IMR-90 (cell line): Measurements from ENCODE around the gene ELL. TPM values are rescaled to one million over a fixed set of nuclear protein-coding genes. Genes with fewer than 3 reads are reported as not detected.

Source experiments
- ATAC-seq: fragments of 200-7000 bp; cut with Tn5 transposase; 2 replicates; pipeline ENCODE4 v1.9.1; 2020; ENCODE audit warnings: low read depth, mild to moderate bottlenecking, moderate library complexity
- BruUV-seq: library from RNA; stranded (reverse); fragments of 400-500 nt; replicated peaks from 2 replicates; lab custom pipeline; 2021; lab: Mats Ljungman, UMichigan
- CTCF ChIA-PET: fragments of 300-600 bp; formaldehyde crosslinking; extraction: SDS; loops from one replicate; lab custom pipeline; 2021; ENCODE audit warnings: antibody characterized with exemption; lab: Yijun Ruan, JAX
- POLR2A ChIA-PET: fragments of 300-600 bp; sonication (Branson Sonifier 250); formaldehyde crosslinking; loops from one replicate; lab custom pipeline; 2022; ENCODE audit warnings: antibody characterized with exemption; ENCODE audit not compliant: unreplicated experiment; lab: Charles Lee
- DNase-seq: peaks from one replicate; pipeline ENCODE4 v3.0.0; 2013
- H2AFZ ChIP-seq: replicated peaks from 2 replicates; pipeline ENCODE3; 2013; ENCODE audit warnings: low read length, mild to moderate bottlenecking; ENCODE audit not compliant: poor library complexity
- H2AK5ac ChIP-seq: 2 replicates; pipeline ENCODE4 v1.6.1; 2013; ENCODE audit warnings: low read depth, low read length, inconsistent platforms
- H2AK9ac ChIP-seq: replicated peaks from 2 replicates; pipeline ENCODE3; 2013; ENCODE audit warnings: mild to moderate bottlenecking, low read depth, low read length, moderate library complexity; ENCODE audit not compliant: poor library complexity
- H2BK120ac ChIP-seq: 2 replicates; pipeline ENCODE4 v1.6.1; 2013; ENCODE audit warnings: low read depth, low read length, inconsistent platforms
- H2BK15ac ChIP-seq: 3 replicates; pipeline ENCODE4 v1.6.1; 2013; ENCODE audit warnings: low read depth, low read length, inconsistent platforms
- H2BK20ac ChIP-seq: 2 replicates; pipeline ENCODE4 v1.6.1; 2013; ENCODE audit warnings: low read depth, mild to moderate bottlenecking, inconsistent platforms, low read length, moderate library complexity
- H2BK5ac ChIP-seq: 2 replicates; pipeline ENCODE4 v1.6.1; 2013; ENCODE audit warnings: mild to moderate bottlenecking, low read depth, low read length, inconsistent platforms; ENCODE audit not compliant: poor library complexity, severe bottlenecking
- H3K14ac ChIP-seq: replicated peaks from 2 replicates; pipeline ENCODE4 v1.6.1; 2013; ENCODE audit warnings: low read depth, low read length, inconsistent platforms
- H3K18ac ChIP-seq: 2 replicates; pipeline ENCODE4 v1.6.1; 2013; ENCODE audit warnings: low read depth, low read length, control low read depth
- H3K23ac ChIP-seq: 2 replicates; pipeline ENCODE4 v1.6.1; 2013; ENCODE audit warnings: low read depth, low read length, inconsistent platforms
- H3K27ac ChIP-seq: 2 replicates; pipeline ENCODE4 v1.5.1; 2013; ENCODE audit warnings: mild to moderate bottlenecking, control low read depth, low read length; ENCODE audit not compliant: insufficient read depth
- H3K27me3 ChIP-seq: 2 replicates; pipeline ENCODE4 v1.6.1; 2013; ENCODE audit warnings: low read length; ENCODE audit not compliant: control insufficient read depth, insufficient read depth
- H3K36me3 ChIP-seq: 2 replicates; pipeline ENCODE4 v1.6.1; 2013; ENCODE audit warnings: low read length, mixed read lengths; ENCODE audit not compliant: control insufficient read depth, insufficient read depth
- H3K4ac ChIP-seq: 2 replicates; pipeline ENCODE4 v1.6.1; 2013; ENCODE audit warnings: low read depth, low read length, inconsistent platforms
- H3K4me1 ChIP-seq: 2 replicates; pipeline ENCODE4 v1.6.1; 2013; ENCODE audit warnings: low read length, mixed read lengths; ENCODE audit not compliant: control insufficient read depth, insufficient read depth
- H3K4me2 ChIP-seq: 2 replicates; pipeline ENCODE4 v1.6.1; 2013; ENCODE audit warnings: low read depth, mild to moderate bottlenecking, control low read depth, low read length, moderate library complexity
- H3K4me3 ChIP-seq: 2 replicates; pipeline ENCODE4 v1.5.1; 2013; ENCODE audit warnings: low read depth, mild to moderate bottlenecking, control low read depth, low read length, moderate library complexity; ENCODE audit not compliant: insufficient read depth
- H3K56ac ChIP-seq: 2 replicates; pipeline ENCODE4 v1.6.1; 2013; ENCODE audit warnings: low read length, inconsistent platforms; ENCODE audit not compliant: insufficient read depth; ENCODE audit errors: extremely low read depth
- H3K79me1 ChIP-seq, 2 experiments: 2 replicates each; pipeline ENCODE4 v1.6.1; 2013; ENCODE audit warnings: low read length in 2 of 2, inconsistent platforms in 1 of 2, low read depth in 1 of 2
- H3K9ac ChIP-seq: 2 replicates; pipeline ENCODE4 v1.6.1; 2013; ENCODE audit warnings: low read depth, low read length, control low read depth
- H3K9me1 ChIP-seq: 2 replicates; pipeline ENCODE4 v1.6.1; 2013; ENCODE audit warnings: low read length, inconsistent platforms; ENCODE audit not compliant: insufficient read depth
- H3K9me3 ChIP-seq: 2 replicates; pipeline ENCODE4 v1.6.1; 2013; ENCODE audit warnings: low read length; ENCODE audit not compliant: control insufficient read depth, insufficient read depth
- H4K20me1 ChIP-seq: 2 replicates; pipeline ENCODE4 v1.6.1; 2013; ENCODE audit warnings: low read length, inconsistent platforms; ENCODE audit not compliant: insufficient read depth
- H4K5ac ChIP-seq: 2 replicates; pipeline ENCODE4 v1.6.1; 2013; ENCODE audit warnings: mild to moderate bottlenecking, low read depth, low read length, control low read depth
- H4K8ac ChIP-seq, 2 experiments: 2 replicates each; pipeline ENCODE4 v1.6.1; 2013; ENCODE audit warnings: low read depth in 2 of 2, low read length in 2 of 2, control low read depth in 1 of 2, inconsistent platforms in 1 of 2
- H4K91ac ChIP-seq: 2 replicates; pipeline ENCODE4 v1.6.1; 2013; ENCODE audit warnings: low read depth, low read length, inconsistent platforms; ENCODE audit not compliant: insufficient read depth
- BHLHE40 ChIP-seq: fragments of 150-350 bp; IDR thresholded peaks from 2 replicates; pipeline ENCODE4 v1.6.1; 2016; ENCODE audit warnings: mild to moderate bottlenecking, low read depth, low read length
- CEBPB ChIP-seq: IDR thresholded peaks from 2 replicates; pipeline ENCODE4 v1.6.1; 2012; ENCODE audit warnings: low read depth, low read length, improper control_type of control experiment
- CHD1 ChIP-seq: IDR thresholded peaks from 2 replicates; pipeline ENCODE4 v1.6.1; 2012; ENCODE audit warnings: low read depth, low read length, improper control_type of control experiment
- CTCF ChIP-seq: conservative IDR thresholded peaks from 2 replicates; pipeline ENCODE4 v1.5.1; 2012; ENCODE audit warnings: mild to moderate bottlenecking, low read depth, low read length, improper control_type of control experiment
- ELK1 ChIP-seq: fragments of 150-350 bp; IDR thresholded peaks from 2 replicates; pipeline ENCODE4 v1.6.1; 2016; ENCODE audit warnings: low read depth, mild to moderate bottlenecking, low read length, moderate library complexity, borderline replicate concordance
- FOS ChIP-seq: fragments of 150-350 bp; IDR thresholded peaks from 2 replicates; pipeline ENCODE4 v1.6.1; 2016; ENCODE audit warnings: low read depth, low read length
- MAFK ChIP-seq: IDR thresholded peaks from 2 replicates; pipeline ENCODE4 v1.6.1; 2012; ENCODE audit warnings: low read depth, low read length, improper control_type of control experiment
- MAZ ChIP-seq: IDR thresholded peaks from 2 replicates; pipeline ENCODE4 v1.6.1; 2012; ENCODE audit warnings: low read depth, mild to moderate bottlenecking, low read length, improper control_type of control experiment, moderate library complexity, borderline replicate concordance
- MXI1 ChIP-seq: IDR thresholded peaks from 2 replicates; pipeline ENCODE4 v1.6.1; 2012; ENCODE audit warnings: low read depth, mild to moderate bottlenecking, low read length, moderate library complexity, borderline replicate concordance
- NFE2L2 ChIP-seq: fragments of 150-350 bp; IDR thresholded peaks from 2 replicates; pipeline ENCODE4 v1.6.1; 2016; ENCODE audit warnings: low read depth, mild to moderate bottlenecking, low read length
- POLR2A ChIP-seq: IDR thresholded peaks from 2 replicates; pipeline ENCODE4 v1.6.1; 2012; ENCODE audit warnings: mild to moderate bottlenecking, low read depth, low read length
- RAD21 ChIP-seq: IDR thresholded peaks from 2 replicates; pipeline ENCODE4 v1.6.1; 2012; ENCODE audit warnings: low read length, improper control_type of control experiment
- RCOR1 ChIP-seq: IDR thresholded peaks from 2 replicates; pipeline ENCODE4 v1.6.1; 2012; ENCODE audit warnings: mild to moderate bottlenecking, low read length, improper control_type of control experiment; ENCODE audit not compliant: insufficient replicate concordance
- RFX5 ChIP-seq: IDR thresholded peaks from 2 replicates; pipeline ENCODE4 v1.8.0; 2012; ENCODE audit warnings: low read depth, mild to moderate bottlenecking, low read length, moderate library complexity
- SMC3 ChIP-seq: fragments of 150-350 bp; IDR thresholded peaks from 2 replicates; pipeline ENCODE4 v1.6.1; 2016; ENCODE audit warnings: low read depth, mild to moderate bottlenecking, antibody characterized with exemption, low read length, moderate library complexity
- WGBS, 2 experiments: methylation state at CpG; one replicate each; pipeline versions ENCODE4 v1.1.5 to v1.1.7; 2013; ENCODE audit warnings: missing lambda C conversion rate in 2 of 2; ENCODE audit not compliant: insufficient read length in 1 of 2; ENCODE audit errors: extremely low coverage in 2 of 2; 5-methylcytosine and 5-hydroxymethylcytosine counted together
- dilution Hi-C: fragments of 300-500 bp; cut with HindIII; formaldehyde crosslinking; loops from one replicate; pipeline ENCODE4 v1.14.3; 2018; ENCODE audit warnings: low sequenced_read_pairs; ENCODE audit not compliant: unreplicated experiment
- in situ Hi-C: fragments of 300-500 bp; cut with MboI; formaldehyde crosslinking; loops from 3 replicates; pipeline ENCODE4 v1.14.3; 2019; ENCODE audit warnings: low sequenced_read_pairs, inconsistent platforms, mixed read lengths
- intact Hi-C: fragments of 100-400 bp; cut with micrococcal nuclease; formaldehyde crosslinking; loops from 2 replicates; pipeline ENCODE4 v1.10.0; 2022
- polyA plus RNA-seq, 3 experiments: library from polyadenylated mRNA; depleted of rRNA; stranded (reverse); fragments of >200 nt; gene quantifications; 2 replicates each; pipeline ENCODE4 v1.2.3, GENCODE V29; 2012; ENCODE audit warnings: low replicate concordance in 1 of 3
- total RNA-seq: library from RNA; depleted of rRNA; stranded (reverse); fragments of >200 nt; gene quantifications from 2 replicates; pipeline ENCODE4 v1.2.3, GENCODE V29; 2012

ELL gene
- total and polyA plus RNA-seq, 2 of the 4 experiments (the other 2 are of a cell fraction), result 6.3 to 13.1 TPM

GRCh38 chr19:18433015-18433691 lies 88.7 kb downstream of the ELL start:
- Histone ChIP-seq H3K9me1 (peaks cover 3% of the 10 kb centered on the region; the same call in 1 of the 2 replicates), H3K4me2 (peak overlapping the region; percentile 60), H4K20me1 (peaks cover 23% of the 10 kb centered on the region), H3K18ac (no peak overlapping the region), H3K14ac (no peak overlapping the region), H3K9me3 (no peaks in the 10 kb centered on the region), H3K79me1 (peaks cover 7 to 38% of the 10 kb centered on the region in 2 experiments; a peak in 2 of 4 replicates), H2BK5ac (no peak overlapping the region), H2BK20ac (no peak overlapping the region), H3K27ac (no peak overlapping the region), H2AFZ (peak overlapping the region; percentile 73), H2AK9ac (peak overlapping the region; percentile 85), H3K4ac (0 out of 2 replicates have a peak overlapping the region, but pooled peaks have one; percentile 35), H3K4me3 (peak overlapping the region; percentile 37; the same call in 1 of the 2 replicates), H4K8ac (peak overlapping the region in 1 of 2 experiments; percentile 49; a peak in 1 of 4 replicates), H2BK15ac (no peak overlapping the region), H3K9ac (no peak overlapping the region), H4K5ac (no peak overlapping the region), H3K56ac (no peak overlapping the region), H2BK120ac (no peak overlapping the region), H4K91ac (no peak overlapping the region), H3K23ac (no peak overlapping the region), H3K36me3 (peaks cover 13% of the 10 kb centered on the region; the same call in 1 of the 2 replicates), H2AK5ac (peak overlapping the region; percentile 50), H3K27me3 (no peaks in the 10 kb centered on the region), H3K4me1 (peaks cover 19% of the 10 kb centered on the region)
- BruUV-seq, result no TSS peak
- POLR2A ChIA-PET, result no interaction called here
- in situ Hi-C loops (no loop called here), intact Hi-C loops (no loop called here), dilution Hi-C loops (no loop called here)
- CTCF ChIA-PET, result no interaction called here
- no peak for ATAC-seq
- DNase-seq, result no peak
- WGBS, 2 experiments, result 46% methylated on average over 22 of the region's 59 CpGs; no CpG with 5 or more reads in 1 of the 2 experiments
- TF ChIP-seq NFE2L2, result no peak
- no peak for TF ChIP-seq RCOR1
- TF ChIP-seq ELK1, result no peak
- TF ChIP-seq CEBPB, result no peak
- TF ChIP-seq MAFK, result no peak
- TF ChIP-seq MXI1, result no peak
- TF ChIP-seq POLR2A, result no peak
- no peak for TF ChIP-seq MAZ
- TF ChIP-seq RAD21, result no peak
- no peak for TF ChIP-seq SMC3
- no peak for TF ChIP-seq BHLHE40
- TF ChIP-seq CHD1, result no peak
- TF ChIP-seq RFX5, result no peak
- no peak for TF ChIP-seq CTCF
- no peak for TF ChIP-seq FOS
